ENCODE measurements around the gene EHBP1L1. TPM values are rescaled to one million over a fixed set of nuclear protein-coding genes. Genes with fewer than 3 reads are reported as not detected.
A peak's percentile ranks its signal among the peaks of the same experiment; 100 is the strongest.

The EHBP1L1 gene
- total and polyA plus RNA-seq, 2 of the 8 experiments (the other 6 are each of a cell fraction or from before 2014, with no cell fraction given): 4.3 to 6.6 TPM

GRCh38 chr11:65615229-65615949 is 39.5 kb downstream of the EHBP1L1 start, which contains the start of gene PCNX3 (continued):
- TF ChIP-seq JUND (IDR thresholded peaks at IDR 0.05; ENCODE audit: low read length) (no peak), SUZ12 (IDR thresholded peaks at IDR 0.05; ENCODE audit: low read length) (no peak), SRF (IDR thresholded peaks at IDR 0.05; ENCODE audit: low read depth, low read length) (peak; percentile 92), RFX5 (IDR thresholded peaks at IDR 0.05; ENCODE audit: borderline replicate concordance, low read depth, low read length) (no peak), MAFK (IDR thresholded peaks at IDR 0.05; ENCODE audit: low read depth, low read length) (no peak), SAP30 (IDR thresholded peaks at IDR 0.05; ENCODE audit: insufficient read depth, insufficient replicate concordance, low read length) (no peak), KDM1A (IDR thresholded peaks at IDR 0.05; ENCODE audit: borderline replicate concordance, low read length) (no peak), RNF2 (IDR thresholded peaks at IDR 0.05; ENCODE audit: borderline replicate concordance, low read depth, low read length, missing control alignments, poor library complexity, severe bottlenecking) (no peak), ATF3 (IDR thresholded peaks at IDR 0.05; ENCODE audit: insufficient read depth, low read depth, low read length) (no peak), PHF8 (conservative IDR thresholded peaks at IDR 0.05; ENCODE audit: low read depth, low read length) (peak; percentile 63; the same call in 1 of the 2 replicates), ATF2 (IDR thresholded peaks at IDR 0.05; ENCODE audit: low read length) (no peak; the same call in 1 of the 2 replicates), EZH2 (IDR thresholded peaks at IDR 0.05; ENCODE audit: low read depth, low read length, severe bottlenecking) (no peak), SIX5 (IDR thresholded peaks at IDR 0.05; ENCODE audit: low read depth, low read length) (peak; percentile 28; the same call in 1 of the 2 replicates), POLR2A (IDR thresholded peaks at IDR 0.05; ENCODE audit: control extremely low read depth in 1 of 2, low read depth in 2 of 2, low read length in 2 of 2) (0 out of 3 replicates have a peak, but pooled peaks of 1 of the 2 experiments have one; percentile 49), CREB1 (IDR thresholded peaks at IDR 0.05) (peak; percentile 93), CTCF (IDR thresholded peaks at IDR 0.05; ENCODE audit: control extremely low read depth in 1 of 3, insufficient read depth in 1 of 3, low read depth in 1 of 3, low read length in 3 of 3) (no peak), EGR1 (IDR thresholded peaks at IDR 0.05; ENCODE audit: borderline replicate concordance, low read depth, low read length) (peak; percentile 79; the same call in 1 of the 2 replicates), RBBP5 (IDR thresholded peaks at IDR 0.05; ENCODE audit: borderline replicate concordance, low read depth, low read length) (0 out of 2 replicates have a peak, but pooled peaks have one; percentile 31), TBP (IDR thresholded peaks at IDR 0.05; ENCODE audit: low read depth, low read length) (peak; percentile 11)
